NK-92 (cell line): ENCODE measurements around the gene TRABD2A.
"Not testable (repeated sequence)": the region's sequence is repeated elsewhere in the genome, so short reads cannot be mapped to it uniquely, and the experiment has no call there.

ENCODE experiments used
- DNase-seq: peaks from one replicate; lab custom pipeline; 2025; ENCODE audit not compliant: unreplicated experiment; lab: John Stamatoyannopoulos, UW

The TRABD2A gene, protein sequence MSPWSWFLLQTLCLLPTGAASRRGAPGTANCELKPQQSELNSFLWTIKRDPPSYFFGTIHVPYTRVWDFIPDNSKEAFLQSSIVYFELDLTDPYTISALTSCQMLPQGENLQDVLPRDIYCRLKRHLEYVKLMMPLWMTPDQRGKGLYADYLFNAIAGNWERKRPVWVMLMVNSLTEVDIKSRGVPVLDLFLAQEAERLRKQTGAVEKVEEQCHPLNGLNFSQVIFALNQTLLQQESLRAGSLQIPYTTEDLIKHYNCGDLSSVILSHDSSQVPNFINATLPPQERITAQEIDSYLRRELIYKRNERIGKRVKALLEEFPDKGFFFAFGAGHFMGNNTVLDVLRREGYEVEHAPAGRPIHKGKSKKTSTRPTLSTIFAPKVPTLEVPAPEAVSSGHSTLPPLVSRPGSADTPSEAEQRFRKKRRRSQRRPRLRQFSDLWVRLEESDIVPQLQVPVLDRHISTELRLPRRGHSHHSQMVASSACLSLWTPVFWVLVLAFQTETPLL

GRCh38 chr2:84880645-84881521 is at the start of gene TRABD2A:
Gene TRABD2A (minus strand): TSS chr2:84881084. CDS start chr2:84881039, 45 bp downstream.
- DNase-seq, result no peak

DNA sequence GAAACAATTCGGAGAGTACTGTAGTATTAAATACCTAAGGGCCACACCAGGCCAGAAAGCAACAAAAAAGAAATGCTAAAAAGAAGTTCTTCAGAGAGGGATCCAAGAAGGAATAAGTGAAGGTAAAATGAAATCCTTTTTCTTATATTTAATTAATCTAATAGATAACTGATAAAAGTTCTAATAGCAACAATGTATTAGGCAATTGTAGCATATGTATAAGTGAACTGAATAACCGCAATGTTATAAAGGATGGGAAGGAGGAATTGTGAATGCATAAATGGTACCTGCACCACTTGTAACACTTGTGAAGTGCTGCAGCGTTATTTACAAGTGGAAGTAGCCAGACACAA is 46.4 kb upstream of the TRABD2A start:
- no peak for DNase-seq

DNA sequence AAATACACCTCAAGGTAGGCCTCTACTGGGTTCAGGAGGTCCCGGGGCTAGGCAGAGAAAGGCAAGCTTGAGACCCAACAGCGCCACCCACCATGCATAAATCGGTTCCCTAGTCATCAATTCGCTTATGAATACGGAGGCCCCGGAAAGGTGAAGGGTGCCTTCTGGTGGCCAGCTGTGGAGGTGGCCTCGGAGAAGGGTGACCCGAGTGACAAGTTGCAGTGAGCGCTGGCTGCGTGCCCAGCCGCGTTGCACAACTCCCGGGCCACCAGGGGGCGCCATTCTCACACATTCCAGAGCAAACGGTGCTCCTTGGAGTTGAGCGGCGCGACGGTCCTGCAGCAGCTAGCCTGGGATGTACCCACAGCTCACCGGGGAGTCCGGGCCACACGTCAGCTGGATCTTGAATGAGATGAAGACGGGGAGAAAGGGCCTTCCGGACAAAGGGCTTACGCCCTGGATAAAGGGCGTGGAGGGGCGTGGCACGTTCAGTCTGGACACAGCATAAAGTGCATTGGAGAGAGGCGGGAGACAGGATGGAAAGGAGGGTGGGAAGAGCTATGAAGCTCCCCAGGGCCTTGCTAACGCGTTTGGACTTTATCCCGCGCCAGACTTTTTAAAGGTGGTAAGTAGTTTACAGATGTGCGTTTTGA is 45.0 kb upstream of the TRABD2A start:
- DNase-seq, result peak; percentile 80

DNA sequence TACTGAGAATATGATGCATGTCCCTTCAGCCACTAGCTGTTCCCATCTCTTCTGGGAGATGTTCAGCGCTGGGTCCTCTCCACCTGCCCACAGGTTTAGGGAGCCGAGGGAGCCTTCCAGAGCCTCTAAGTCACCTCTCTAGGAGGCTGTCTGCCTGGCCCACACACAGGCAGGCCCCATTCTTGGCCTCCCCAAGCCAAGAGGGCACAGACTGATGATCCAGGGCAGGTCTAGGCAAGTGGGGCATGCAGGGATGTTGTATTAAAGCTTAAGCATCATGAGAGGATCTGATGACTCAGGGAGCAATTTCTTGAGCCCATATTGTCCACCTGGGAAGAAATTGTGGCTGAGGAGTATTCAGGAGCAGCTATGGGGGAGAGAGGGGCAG is 44.4 kb upstream of the TRABD2A start:
- DNase-seq, result no peak

- no peak for DNase-seq
Measured at GRCh38 chr2:84924173-84925106, 43.6 kb upstream of the TRABD2A start.

- DNase-seq, result no peak
Measured at GRCh38 chr2:84923009-84923408, 42.1 kb upstream of the TRABD2A start.

- DNase-seq, result no peak
Measured at GRCh38 chr2:84919885-84920580, 39.1 kb upstream of the TRABD2A start.

DNA sequence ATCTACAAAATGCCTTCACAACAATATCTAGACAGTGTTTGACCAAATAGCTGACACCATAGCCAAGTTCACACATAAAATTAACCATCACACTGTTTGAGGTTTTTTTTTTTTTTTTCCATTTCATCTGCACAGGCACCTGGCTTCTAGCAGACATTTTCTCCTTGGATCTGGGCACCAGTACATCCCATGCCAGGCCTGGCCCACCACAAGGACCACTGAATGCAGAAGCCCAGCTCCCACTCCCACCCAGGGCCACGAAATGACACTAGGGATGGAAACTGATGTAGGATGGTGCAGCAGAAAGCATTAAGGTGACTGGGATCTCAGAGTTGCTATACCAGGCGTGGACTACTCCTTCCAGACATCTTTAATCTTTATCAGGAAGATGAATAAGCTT is 37.5 kb upstream of the TRABD2A start:
- DNase-seq, result no peak

GRCh38 chr2:84917821-84918220 is 36.9 kb upstream of the TRABD2A start:
- DNase-seq, result not testable (repeated sequence)

- not testable (repeated sequence) for DNase-seq
Measured at GRCh38 chr2:84915675-84916074, 34.8 kb upstream of the TRABD2A start.

DNA sequence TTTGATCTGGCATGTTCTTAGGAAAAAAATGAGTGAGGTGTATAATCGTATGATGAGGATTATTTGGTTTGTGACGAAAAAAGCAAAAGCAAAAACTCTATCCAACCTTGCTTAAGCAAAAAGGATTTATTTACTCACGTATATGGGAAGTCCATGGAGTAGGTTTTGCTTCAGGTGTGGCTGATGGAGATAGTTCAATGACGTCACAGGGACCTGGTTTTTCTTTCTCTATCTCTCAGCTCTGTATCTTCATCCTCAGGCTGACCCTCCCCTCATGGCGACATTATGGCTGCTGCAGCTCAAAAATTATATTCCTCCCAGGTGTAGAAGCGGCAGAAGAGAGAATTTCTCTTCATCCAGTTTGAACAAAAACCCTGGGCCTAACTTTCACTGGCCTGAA is 33.5 kb upstream of the TRABD2A start:
- DNase-seq, result no peak

DNA sequence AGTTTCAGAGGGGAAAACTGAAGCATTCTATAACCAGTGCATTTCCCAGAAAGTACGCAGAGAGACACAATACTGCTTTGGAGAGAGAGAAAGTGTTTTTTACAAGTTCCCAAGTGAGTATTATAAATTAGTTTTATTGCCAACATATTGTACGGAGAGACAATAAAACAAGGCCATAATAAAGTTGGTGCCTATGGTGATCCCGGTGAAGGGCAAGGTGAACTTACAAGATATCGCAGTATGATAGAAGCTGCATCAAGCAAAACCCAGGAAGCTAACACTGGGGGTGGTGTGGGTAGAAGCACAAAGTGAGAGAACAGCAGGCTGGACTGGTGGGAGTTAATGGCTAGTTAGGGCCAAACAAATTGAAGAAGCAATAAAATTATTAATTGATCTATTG is 32.1 kb upstream of the TRABD2A start:
- no peak for DNase-seq

GRCh38 chr2:84911135-84911678 is 30.3 kb upstream of the TRABD2A start:
- DNase-seq, result no peak

DNA sequence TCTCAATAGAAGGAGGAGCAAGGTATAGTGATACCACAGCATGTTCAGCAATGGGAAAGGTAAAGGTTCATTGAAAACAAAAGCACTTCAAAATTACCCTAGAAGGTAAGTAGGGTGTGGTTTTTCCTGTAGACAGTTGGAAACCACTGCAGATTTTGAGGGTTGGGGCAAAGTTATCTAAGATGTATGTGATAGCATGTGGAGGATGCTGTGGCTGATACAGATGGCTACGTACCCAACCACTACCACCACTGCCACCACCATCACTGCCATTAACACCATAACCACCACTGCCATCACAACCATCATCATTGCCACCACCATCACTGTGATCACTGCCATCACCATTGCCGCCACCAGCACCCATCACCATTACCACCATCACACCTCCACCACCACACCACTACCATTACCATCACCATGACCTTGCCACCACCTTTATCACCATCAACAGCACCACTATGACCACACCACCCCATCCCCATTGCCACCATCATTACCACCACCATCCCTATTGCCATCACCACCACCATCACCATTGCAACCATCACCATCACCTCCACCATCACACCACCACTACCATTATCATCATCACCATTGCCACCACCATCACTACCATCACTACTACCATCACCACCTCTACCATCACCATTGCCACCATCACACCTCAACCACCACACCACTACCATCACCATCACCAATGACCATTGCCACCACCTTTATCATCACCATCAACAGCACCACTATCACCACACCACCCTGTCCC is 28.2 kb upstream of the TRABD2A start:
- DNase-seq, result no peak

DNA sequence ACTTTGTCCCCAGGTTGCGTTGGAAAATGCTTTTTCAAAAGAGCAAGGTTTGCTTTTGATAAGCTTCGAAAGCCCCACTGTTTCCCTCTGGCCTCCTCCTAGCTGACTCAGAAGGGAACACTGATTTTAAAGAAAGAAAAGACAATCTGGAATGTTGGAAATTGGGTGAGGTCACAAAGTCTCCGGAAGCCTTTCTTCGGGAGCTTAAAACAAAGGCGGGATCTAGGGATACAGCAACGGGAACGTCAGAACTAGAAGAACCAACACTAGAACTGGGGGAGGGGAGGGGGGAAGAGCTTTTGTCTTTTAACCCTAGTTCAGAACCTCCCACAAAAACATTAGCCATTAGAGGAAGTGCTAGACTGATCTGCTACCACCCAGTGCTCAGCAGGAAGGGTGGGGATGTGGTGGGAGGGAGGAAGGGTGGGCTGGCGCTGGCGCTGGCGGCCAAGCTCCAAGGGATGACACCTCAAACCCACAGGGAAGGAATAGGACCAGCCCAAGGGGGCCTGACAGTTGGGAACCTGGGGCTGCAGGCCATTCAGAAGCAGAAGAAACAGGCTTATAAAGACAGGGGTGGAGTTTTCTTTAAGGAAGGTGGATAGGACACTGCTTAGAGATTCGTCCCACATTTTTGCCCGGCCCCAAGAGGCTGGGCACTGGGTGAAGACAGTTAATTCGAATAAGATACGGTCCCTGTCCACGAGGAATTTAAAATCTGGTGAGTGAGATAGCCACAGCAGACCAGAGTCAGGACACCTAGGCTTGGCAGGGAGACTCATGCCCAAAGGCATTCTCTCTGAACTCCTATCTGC is 26.2 kb upstream of the TRABD2A start:
- DNase-seq, result no peak

DNA sequence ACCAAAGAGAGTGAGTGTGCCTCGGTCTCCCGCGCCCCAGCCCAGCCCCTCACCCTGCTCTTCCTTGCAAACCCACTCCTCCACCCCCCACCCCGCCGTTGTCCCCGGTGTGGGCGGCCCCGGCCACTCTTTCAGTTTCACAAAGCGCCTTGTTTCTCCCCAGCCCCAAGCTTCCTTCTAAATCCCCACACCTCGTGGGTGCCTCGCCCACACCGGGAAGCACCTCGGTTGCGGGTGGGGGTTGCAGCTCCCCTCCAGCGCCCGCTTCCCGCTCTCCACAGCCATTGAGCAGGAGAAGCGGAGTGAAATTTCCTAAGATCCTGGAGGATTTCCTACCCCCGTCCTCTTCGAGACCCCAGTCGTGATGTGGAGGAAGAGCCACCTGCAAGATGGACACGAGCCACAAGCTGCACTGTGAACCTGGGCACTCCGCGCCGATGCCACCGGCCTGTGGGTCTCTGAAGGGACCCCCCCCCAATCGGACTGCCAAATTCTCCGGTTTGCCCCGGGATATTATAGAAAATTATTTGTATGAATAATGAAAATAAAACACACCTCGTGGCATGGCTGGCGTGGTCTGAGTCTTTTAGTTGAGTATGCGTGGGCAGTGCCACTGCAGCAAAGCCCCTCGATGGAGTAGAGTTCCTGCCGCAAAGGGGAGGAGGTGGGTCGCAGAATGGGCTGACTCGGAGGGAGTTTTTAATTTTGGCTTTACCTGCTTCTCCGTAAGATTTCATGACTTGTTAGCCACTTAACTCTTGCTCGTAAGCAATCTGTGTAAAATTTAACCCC is 25.4 kb upstream of the TRABD2A start:
- no peak for DNase-seq
